Kidney (tissue), 14 donors: ENCODE measurements around the gene CYBA. TPM values are rescaled to one million over a fixed set of nuclear protein-coding genes. Genes with fewer than 3 reads are reported as not detected.

Experiments
- DNase-seq, 5 donors: peaks; one replicate each; pipeline ENCODE4 v3.0.0-alpha.2; 2013 to 2020
- FAIRE-seq: peaks from 2 replicates; lab custom pipeline; 2012; peaks lifted over from hg19 to GRCh38; lab: Jason Lieb, UNC
- H3K27ac ChIP-seq, 2 donors: one replicate each; pipeline ENCODE4 v1.7.0; 2013; ENCODE audit warnings: low read depth in 2 of 2, low read length in 2 of 2, inconsistent platforms in 1 of 2
- H3K27me3 ChIP-seq: one replicate; pipeline ENCODE4 v1.7.1; 2013; ENCODE audit warnings: low read length, inconsistent platforms; ENCODE audit not compliant: control insufficient read depth, insufficient read depth
- H3K36me3 ChIP-seq, 3 donors: one replicate each; pipeline versions ENCODE4 v1.7.0 to v1.7.1; 2013; ENCODE audit warnings: low read length in 3 of 3, control low read depth in 1 of 3, inconsistent platforms in 1 of 3; ENCODE audit not compliant: insufficient read depth in 3 of 3, control insufficient read depth in 2 of 3
- H3K4me1 ChIP-seq, 3 donors: one replicate each; pipeline versions ENCODE4 v1.7.0 to v1.7.1; 2013; ENCODE audit warnings: low read length in 3 of 3, inconsistent platforms in 1 of 3, low read depth in 1 of 3; ENCODE audit not compliant: control insufficient read depth in 2 of 3, insufficient read depth in 2 of 3
- H3K4me3 ChIP-seq, 3 donors: one replicate each; pipeline versions ENCODE4 v1.7.0 to v1.8.1; 2013; ENCODE audit warnings: low read length in 3 of 3, control low read depth in 1 of 3, inconsistent platforms in 1 of 3
- H3K9ac ChIP-seq, 3 donors: one replicate each; pipeline versions ENCODE4 v1.7.0 to v1.7.1; 2013; ENCODE audit warnings: low read length in 3 of 3, control low read depth in 1 of 3, inconsistent platforms in 1 of 3
- H3K9me3 ChIP-seq, 3 donors: one replicate each; pipeline versions ENCODE4 v1.7.0 to v1.7.1; 2013; ENCODE audit warnings: low read length in 3 of 3, control low read depth in 1 of 3, inconsistent platforms in 1 of 3; ENCODE audit not compliant: control insufficient read depth in 2 of 3, insufficient read depth in 1 of 3
- CTCF ChIP-seq: IDR thresholded peaks from 3 replicates; pipeline ENCODE4 v1.5.1; 2012; ENCODE audit warnings: mild to moderate bottlenecking, moderate library complexity, borderline replicate concordance; ENCODE audit not compliant: insufficient read depth; ENCODE audit errors: extremely low read depth
- intact Hi-C: fragments of 100-400 bp; cut with DNase I; formaldehyde crosslinking; loops from one replicate; pipeline ENCODE4 v1.11.1; 2022
- polyA plus RNA-seq: library from polyadenylated mRNA; stranded (reverse); fragments of 350-450 nt; fragmentation: Illumina TruSeq; extraction: RNeasy Lipid Tissue Mini Kit (QIAGEN cat#74804); gene quantifications from one replicate; pipeline ENCODE4 v1.2.3, GENCODE V29; 2014; ENCODE audit warnings: low read depth, low replicate concordance; ENCODE audit not compliant: insufficient read depth
- total RNA-seq: library from RNA; stranded (reverse); fragmentation: NEBNext Ultra II Directional; extraction: Animal tissue kit (Norgen Biotek cat#: 25700); gene quantifications from one replicate; pipeline ENCODE4 v1.2.1, GENCODE V29; 2021
- donor health status: control.
- donor health status: control.
- donor health status: control.
- donor health status: control.
- donor health status: control.
- donor health status: DM: yes; HTN: yes; CAD: no.
- donor health status: Normal renal cell carcinoma (clear cell type).

Gene CYBA
- total and polyA plus RNA-seq, 2 donors from 2014 or later, result 263 to 395 TPM

DNA sequence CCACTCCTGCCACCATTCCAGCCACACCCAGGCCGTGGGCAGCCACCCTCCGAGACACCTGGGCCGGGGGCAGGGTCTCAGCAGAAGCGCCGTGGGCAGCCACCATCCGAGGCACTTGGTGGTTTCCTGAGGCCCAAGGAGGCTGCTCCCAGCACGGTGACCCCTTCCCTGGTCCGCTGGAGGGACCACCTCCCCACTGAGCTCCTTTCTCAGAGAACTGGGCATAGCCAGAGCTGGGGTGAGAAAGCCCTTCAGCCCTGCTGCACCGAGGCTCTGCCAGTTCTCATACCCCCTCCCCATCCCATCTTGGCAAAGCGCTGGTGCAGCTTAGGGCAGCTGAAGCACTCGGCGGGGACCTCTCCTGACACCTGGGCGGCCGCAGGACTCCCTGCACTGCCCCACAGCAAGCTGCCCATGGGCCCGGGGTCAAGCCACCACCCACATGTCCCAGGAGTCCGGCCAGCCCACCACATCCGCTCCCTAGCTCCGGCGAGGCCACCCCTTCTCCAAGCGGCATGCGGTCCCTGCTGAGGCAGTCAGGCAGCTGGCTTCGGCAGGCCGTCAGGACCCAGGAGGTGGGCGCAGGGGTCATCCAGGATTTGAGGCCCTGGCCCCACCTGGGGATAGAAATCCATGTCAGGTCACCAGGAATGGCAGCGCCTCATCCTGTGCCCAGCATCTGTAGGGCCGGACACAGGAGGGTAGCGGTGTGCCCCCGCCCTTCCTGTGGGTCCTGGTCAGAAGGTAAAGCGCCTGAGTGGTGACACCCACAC, 1.3 kb upstream of the CYBA start:
- TF ChIP-seq CTCF, result no peak
- DNase-seq, result peak in 1 of 5 donors; percentile 83
- H3K27ac ChIP-seq, result peak overlapping the region; percentile 62 to 63
- intact Hi-C loops, result no loop called here
- peaks cover 0 to 12% (median 3%) of the 10 kb centered on the region in 3 donors for H3K4me1 ChIP-seq
- H3K9ac ChIP-seq, result no peak overlapping the region
- peaks cover 0 to 3% (median 0%) of the 10 kb centered on the region in 3 donors for H3K36me3 ChIP-seq
- no peak overlapping the region for H3K4me3 ChIP-seq
- FAIRE-seq, result no peak
- no peaks in the 10 kb centered on the region for H3K27me3 ChIP-seq
- no peaks in the 10 kb centered on the region for H3K9me3 ChIP-seq

- DNase-seq (peak; percentile 91 to 96 (median 93)), FAIRE-seq (no peak)
- Histone ChIP-seq H3K4me1 (peaks cover 0 to 12% (median 3%) of the 10 kb centered on the region in 3 donors), H3K27ac (peak overlapping the region; percentile 63 to 70), H3K9me3 (no peaks in the 10 kb centered on the region), H3K36me3 (peaks cover 0 to 3% (median 0%) of the 10 kb centered on the region in 3 donors), H3K9ac (peak overlapping the region in 2 of 3 donors; percentile 11 to 78), H3K4me3 (peak overlapping the region; percentile 39 to 73 (median 39)), H3K27me3 (no peaks in the 10 kb centered on the region)
- intact Hi-C loops, result no loop called here
- no peak for TF ChIP-seq CTCF
Observed at GRCh38 chr16:88651276-88651988, 579 bp upstream of the CYBA start.

- H3K9ac ChIP-seq, result peak overlapping the region in 2 of 3 donors; percentile 55 to 65
- intact Hi-C loops, result no loop called here
- no peak for FAIRE-seq
Observed at GRCh38 chr16:88649924-88650748, 717 bp downstream of the CYBA start.

More at GRCh38 chr16:88649924-88650748, 717 bp downstream of the CYBA start:
- Histone ChIP-seq H3K4me1 (peaks cover 0 to 12% (median 3%) of the 10 kb centered on the region in 3 donors), H3K27ac (peak overlapping the region; percentile 53 to 67), H3K27me3 (no peaks in the 10 kb centered on the region), H3K4me3 (peak overlapping the region; percentile 39 to 73 (median 53)), H3K36me3 (peaks cover 0 to 3% (median 0%) of the 10 kb centered on the region in 3 donors), H3K9me3 (no peaks in the 10 kb centered on the region)
- no peak for TF ChIP-seq CTCF
- peak; percentile 46 to 90 (median 57) for DNase-seq
